CD4-positive, alpha-beta T cell (primary cell): ENCODE results near the gene RBL1. TPM values are rescaled to one million over a fixed set of nuclear protein-coding genes. Genes with fewer than 3 reads are reported as not detected.

Experiments
- ATAC-seq: fragments of 200-7000 bp; cut with Tn5 transposase; one replicate; pipeline ENCODE4 v1.10.0; 2022; ENCODE audit warnings: mild to moderate bottlenecking; ENCODE audit not compliant: poor library complexity
- CTCF ChIA-PET: fragments of 350-600 bp; sonication (Branson Sonifier 250); formaldehyde crosslinking; loops from one replicate; lab custom pipeline; 2021; ENCODE audit warnings: antibody characterized with exemption, inconsistent platforms; lab: Charles Lee
- POLR2A ChIA-PET: fragments of 350-600 bp; sonication (Branson Sonifier 250); formaldehyde crosslinking; loops from one replicate; lab custom pipeline; 2021; ENCODE audit warnings: antibody characterized with exemption, inconsistent platforms; lab: Charles Lee
- DNase-seq, 14 experiments: peaks; one replicate each; pipeline ENCODE4 v3.0.0-alpha.2; 2013 to 2020; ENCODE audit warnings: mixed read lengths in 2 of 14
- H3K27ac ChIP-seq, 2 donors: one replicate each; pipeline versions ENCODE4 v1.5.1 to v1.7.0; 2013; ENCODE audit warnings: low read length in 2 of 2, low read depth in 1 of 2, mild to moderate bottlenecking in 1 of 2
- H3K27me3 ChIP-seq, 2 experiments: 1 replicate in 1 of 2; 2 replicates in 1 of 2; pipeline versions ENCODE4 v1.6.1 to v1.7.0; 2013; ENCODE audit warnings: low read length in 2 of 2, control low read depth in 1 of 2, mild to moderate bottlenecking in 1 of 2, moderate library complexity in 1 of 2; ENCODE audit not compliant: insufficient read depth in 2 of 2, control insufficient read depth in 1 of 2
- H3K36me3 ChIP-seq: one replicate; pipeline ENCODE4 v1.6.1; 2013; ENCODE audit warnings: low read length, control low read depth; ENCODE audit not compliant: insufficient read depth
- H3K4me1 ChIP-seq: one replicate; pipeline ENCODE4 v1.6.1; 2013; ENCODE audit warnings: low read length, control low read depth; ENCODE audit not compliant: insufficient read depth
- H3K4me3 ChIP-seq: one replicate; pipeline ENCODE4 v1.5.1; 2013; ENCODE audit warnings: mild to moderate bottlenecking, low read length, moderate library complexity
- H3K9me3 ChIP-seq, 2 experiments: 1 replicate in 1 of 2; 2 replicates in 1 of 2; pipeline versions ENCODE4 v1.6.1 to v1.7.0; 2013; ENCODE audit warnings: low read length in 2 of 2, mild to moderate bottlenecking in 2 of 2, control low read depth in 1 of 2, moderate library complexity in 1 of 2; ENCODE audit not compliant: control insufficient read depth in 1 of 2, insufficient read depth in 1 of 2
- H3K27ac Mint-ChIP-seq: one replicate; pipeline ENCODE4 v1.8.0; 2020; ENCODE audit warnings: mixed read lengths
- H3K27me3 Mint-ChIP-seq: one replicate; pipeline ENCODE4 v1.8.0; 2021; ENCODE audit warnings: mixed read lengths
- H3K36me3 Mint-ChIP-seq: one replicate; pipeline ENCODE4 v1.8.0; 2021; ENCODE audit warnings: low read depth, mixed read lengths
- H3K4me1 Mint-ChIP-seq: one replicate; pipeline ENCODE4 v1.8.0; 2021; ENCODE audit warnings: low read depth, mixed read lengths
- H3K4me3 Mint-ChIP-seq: one replicate; pipeline ENCODE4 v1.8.0; 2020; ENCODE audit warnings: mild to moderate bottlenecking, mixed read lengths
- H3K9me3 Mint-ChIP-seq: one replicate; pipeline ENCODE4 v1.8.0; 2020; ENCODE audit warnings: mixed read lengths
- intact Hi-C, 2 experiments: fragments of 100-400 bp; cut with DNase I in 1 of 2; cut with micrococcal nuclease in 1 of 2; formaldehyde crosslinking; loops; one replicate each; pipeline versions ENCODE4 v1.15.1 to v1.9.0; 2023 to 2025; cut with DNase I, micrococcal nuclease
- total RNA-seq, 174 experiments: library from RNA in 2 of 174; stranded (reverse) in 2 of 174; gene quantifications; one replicate each; pipeline ENCODE4 v1.2.3 and lab custom pipeline; 2021 to 2026
- TF ChIP-seq, protein P1 (sequence below): fragments of 200-600 bp; IDR thresholded peaks from one replicate; pipeline ENCODE4 v1.8.0; 2022; ENCODE audit warnings: antibody characterized with exemption, mild to moderate bottlenecking

RBL1 gene
- total RNA-seq, 2 experiments from 2014 or later, result 37.4 to 39.1 TPM

DNA sequence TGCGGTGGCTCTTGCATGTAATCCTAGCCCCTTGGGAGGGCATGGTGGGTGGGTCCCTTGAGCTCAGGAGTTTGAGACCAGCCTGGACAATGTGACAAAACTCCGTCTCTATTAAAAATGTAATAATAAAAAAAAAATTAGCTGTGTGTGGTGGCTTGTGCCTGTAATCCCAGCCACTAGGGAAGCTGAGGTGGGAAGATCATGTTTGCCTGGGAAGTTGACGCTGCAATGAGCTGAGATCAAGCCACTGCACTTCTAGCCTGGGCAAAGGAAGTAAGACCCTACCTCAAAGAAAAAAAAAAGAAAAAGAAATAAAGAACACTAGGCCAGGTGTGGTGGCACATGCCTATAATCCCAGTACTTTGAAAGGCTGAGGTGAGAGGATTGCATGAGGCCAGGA is 139.8 kb downstream of the RBL1 start:
- TF ChIP-seq, protein P1, sequence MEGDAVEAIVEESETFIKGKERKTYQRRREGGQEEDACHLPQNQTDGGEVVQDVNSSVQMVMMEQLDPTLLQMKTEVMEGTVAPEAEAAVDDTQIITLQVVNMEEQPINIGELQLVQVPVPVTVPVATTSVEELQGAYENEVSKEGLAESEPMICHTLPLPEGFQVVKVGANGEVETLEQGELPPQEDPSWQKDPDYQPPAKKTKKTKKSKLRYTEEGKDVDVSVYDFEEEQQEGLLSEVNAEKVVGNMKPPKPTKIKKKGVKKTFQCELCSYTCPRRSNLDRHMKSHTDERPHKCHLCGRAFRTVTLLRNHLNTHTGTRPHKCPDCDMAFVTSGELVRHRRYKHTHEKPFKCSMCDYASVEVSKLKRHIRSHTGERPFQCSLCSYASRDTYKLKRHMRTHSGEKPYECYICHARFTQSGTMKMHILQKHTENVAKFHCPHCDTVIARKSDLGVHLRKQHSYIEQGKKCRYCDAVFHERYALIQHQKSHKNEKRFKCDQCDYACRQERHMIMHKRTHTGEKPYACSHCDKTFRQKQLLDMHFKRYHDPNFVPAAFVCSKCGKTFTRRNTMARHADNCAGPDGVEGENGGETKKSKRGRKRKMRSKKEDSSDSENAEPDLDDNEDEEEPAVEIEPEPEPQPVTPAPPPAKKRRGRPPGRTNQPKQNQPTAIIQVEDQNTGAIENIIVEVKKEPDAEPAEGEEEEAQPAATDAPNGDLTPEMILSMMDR, result no peak
- POLR2A ChIA-PET, result interaction anchor here (1.2 to 2.5 kb wide), 5 partner anchors 9 to 26 kb away, joined by 4 to 16 read pairs (median 8); no protein-coding TSS in a partner anchor
- CTCF ChIA-PET, result interaction anchor here (0.6 to 1.0 kb wide), 2 partner anchors 11 to 35 kb away, joined by 4 to 6 read pairs; no protein-coding TSS in a partner anchor
- no peak overlapping the region for H3K4me3 Mint-ChIP-seq
- intact Hi-C loops, result no loop called here
- Histone ChIP-seq H3K27me3 (no peaks in the 10 kb centered on the region), H3K36me3 (no peaks in the 10 kb centered on the region), H3K9me3 (no peaks in the 10 kb centered on the region), H3K27ac (no peak overlapping the region), H3K4me3 (no peak overlapping the region), H3K4me1 (peaks cover 37% of the 10 kb centered on the region)
- no peaks in the 10 kb centered on the region for H3K9me3 Mint-ChIP-seq
- no peak for DNase-seq
- no peak overlapping the region for H3K27ac Mint-ChIP-seq
- H3K36me3 Mint-ChIP-seq, result peaks cover 9% of the 10 kb centered on the region
- H3K27me3 Mint-ChIP-seq, result no peaks in the 10 kb centered on the region
- peaks cover 40% of the 10 kb centered on the region for H3K4me1 Mint-ChIP-seq
- ATAC-seq, result no peak

DNA sequence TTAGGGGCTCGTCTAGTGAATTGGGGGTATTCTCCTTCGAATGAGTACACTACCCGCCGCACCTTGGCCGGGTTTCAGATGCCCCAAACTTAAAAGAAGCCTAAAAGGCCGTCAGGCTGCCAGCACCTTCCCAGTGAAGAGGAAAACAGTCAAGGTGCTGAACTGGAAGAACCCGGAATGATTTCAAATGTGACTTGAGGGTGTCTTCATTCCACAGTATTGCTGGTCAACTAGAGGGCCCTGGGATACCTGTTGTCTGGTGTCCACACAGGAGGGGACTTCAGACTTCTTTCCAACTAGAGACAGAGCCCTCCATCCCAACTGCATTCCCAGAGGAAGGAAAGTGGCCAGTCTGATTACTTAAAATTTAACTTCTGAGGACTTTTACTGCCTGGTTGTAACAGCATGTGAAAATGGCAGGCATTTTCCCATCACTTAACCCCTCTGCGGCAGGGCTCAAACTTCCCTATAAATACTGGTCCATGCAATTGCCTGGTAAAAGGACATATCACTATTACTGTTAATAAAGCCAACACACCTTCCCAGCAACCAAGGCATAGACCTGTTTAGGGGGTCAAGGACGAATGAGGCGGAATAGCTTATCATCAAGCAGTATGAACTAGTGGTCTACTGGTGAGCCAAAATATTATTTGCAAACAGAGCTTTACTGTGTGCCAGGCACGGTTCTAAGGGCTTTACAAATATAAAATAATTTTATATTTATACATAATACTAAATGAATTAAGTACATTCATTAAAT is 143.6 kb downstream of the RBL1 start:
- H3K4me3 ChIP-seq, result peak overlapping the region; percentile 86
- H3K27ac ChIP-seq, result peak overlapping the region; percentile 82 to 95
- Mint-ChIP-seq H3K4me1 (peaks cover 45% of the 10 kb centered on the region), H3K9me3 (no peaks in the 10 kb centered on the region), H3K36me3 (peaks cover 34% of the 10 kb centered on the region), H3K27me3 (no peaks in the 10 kb centered on the region), H3K27ac (peak overlapping the region; percentile 94), H3K4me3 (peak overlapping the region; percentile 100)
- intact Hi-C loops, result loop anchor here (2.0 to 5.0 kb wide), 5 partner anchors 17 to 130 kb away; no protein-coding TSS in a partner anchor
- H3K27me3 ChIP-seq, result no peaks in the 10 kb centered on the region
- no peaks in the 10 kb centered on the region for H3K9me3 ChIP-seq
- ChIA-PET CTCF (no interaction called here), POLR2A (interaction anchor here (1.1 kb wide), 1 partner anchor 23 kb away, joined by 4 read pairs; no protein-coding TSS in a partner anchor)
- TF ChIP-seq, protein P1, result no peak
- no peak for DNase-seq
- ATAC-seq, result no peak
- H3K4me1 ChIP-seq, result peaks cover 58% of the 10 kb centered on the region
- H3K36me3 ChIP-seq, result peaks cover 3% of the 10 kb centered on the region

DNA sequence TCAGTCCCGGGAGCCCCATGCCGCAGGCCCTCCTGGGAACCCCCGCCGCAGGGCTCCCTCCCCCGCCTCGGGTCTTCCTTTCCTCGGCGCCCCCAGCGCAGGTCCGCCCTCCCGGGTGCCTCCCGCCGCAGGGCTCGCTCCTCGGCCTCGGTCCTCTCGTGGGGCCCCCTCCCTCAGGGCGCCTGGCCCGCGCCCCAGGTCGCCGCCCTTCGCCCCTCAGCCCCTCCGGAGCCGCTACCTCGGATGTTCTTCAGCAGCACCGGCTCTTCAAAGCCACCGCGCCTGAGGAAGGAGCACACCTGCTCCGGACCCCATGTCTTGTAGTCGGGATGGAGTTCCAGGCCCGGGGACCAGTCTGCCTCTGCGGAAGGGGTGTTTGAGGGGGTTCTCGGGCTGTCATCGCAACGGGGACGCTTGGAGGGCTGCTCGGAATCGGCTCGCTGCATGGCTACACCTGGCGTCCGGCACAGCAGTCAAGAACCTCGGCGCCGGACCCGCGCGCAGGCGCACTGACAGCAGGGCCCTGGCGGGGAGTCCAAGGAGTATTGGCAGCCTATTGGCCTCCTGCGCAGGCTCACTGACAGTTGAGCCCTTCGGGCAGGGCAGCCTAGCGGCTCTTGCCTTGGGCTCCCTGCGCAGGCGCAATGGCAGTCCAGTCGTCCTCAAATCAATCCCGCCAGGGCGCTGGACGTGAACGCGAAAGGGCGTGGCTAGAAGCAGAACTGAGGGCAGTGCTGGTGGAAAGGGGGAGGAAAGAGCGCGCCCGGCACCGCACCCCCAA is 144.4 kb downstream of the RBL1 start, which contains the start of gene SAMHD1:
SAMHD1 (minus strand) TSS at position 511 of the 781 bp plus-strand sequence; CDS start at position 446, 65 bp downstream.
- POLR2A ChIA-PET, result interaction anchor here (0.7 to 1.6 kb wide), 5 partner anchors 12 to 57 kb away, joined by 3 to 8 read pairs (median 3); no protein-coding TSS in a partner anchor
- CTCF ChIA-PET, result no interaction called here
- Histone ChIP-seq H3K27ac (peak within 1 kb of the TSS; percentile 82 to 95), H3K27me3 (no peaks in the 10 kb centered on the region), H3K36me3 (peaks cover 6% of the 10 kb centered on the region), H3K4me3 (peak within 1 kb of the TSS; percentile 86), H3K9me3 (no peaks in the 10 kb centered on the region), H3K4me1 (peaks cover 60% of the 10 kb centered on the region)
- no peaks in the 10 kb centered on the region for H3K9me3 Mint-ChIP-seq
- peaks cover 42% of the 10 kb centered on the region for H3K36me3 Mint-ChIP-seq
- intact Hi-C loops, result loop anchor here (2.0 to 5.0 kb wide), 5 partner anchors 17 to 131 kb away; no protein-coding TSS in a partner anchor
- H3K27me3 Mint-ChIP-seq, result no peaks in the 10 kb centered on the region
- ATAC-seq (peak; percentile 70), DNase-seq (peak; percentile 68 to 95 (median 81))
- peak within 1 kb of the TSS; percentile 100 for H3K4me3 Mint-ChIP-seq
- H3K27ac Mint-ChIP-seq, result peak within 1 kb of the TSS; percentile 94
- TF ChIP-seq, protein P1, result no peak
- H3K4me1 Mint-ChIP-seq, result peaks cover 53% of the 10 kb centered on the region
